Natural killer cell (primary cell): ENCODE data around the gene TCF7L1. TPM values are rescaled to one million over a fixed set of nuclear protein-coding genes. Genes with fewer than 3 reads are reported as not detected.
"Not testable (repeated sequence)": the region's sequence is repeated elsewhere in the genome, so short reads cannot be mapped to it uniquely, and the experiment has no call there.

Source experiments
- ATAC-seq, 3 donors: fragments of 150-1000 bp in 2 of 3; fragments of 200-7000 bp in 1 of 3; cut with Tn5 transposase; 1 replicate in 1 of 3; 2 replicates in 2 of 3; pipeline ENCODE4 v1.10.0; 2021; ENCODE audit warnings: mild to moderate bottlenecking in 2 of 3, moderate library complexity in 2 of 3
- DNase-seq, 2 donors: peaks; one replicate each; pipeline versions ENCODE4 v3.0.0 to v3.0.0-alpha.2; 2013 to 2021; ENCODE audit warnings: mixed read lengths in 1 of 2
- H3K27ac ChIP-seq: one replicate; pipeline ENCODE4 v1.5.1; 2013; ENCODE audit warnings: mild to moderate bottlenecking, low read length
- H3K27me3 ChIP-seq: one replicate; pipeline ENCODE4 v1.6.1; 2013; ENCODE audit warnings: low read length; ENCODE audit not compliant: control insufficient read depth, insufficient read depth
- H3K36me3 ChIP-seq: one replicate; pipeline ENCODE4 v1.6.1; 2013; ENCODE audit warnings: low read length; ENCODE audit not compliant: control insufficient read depth, insufficient read depth
- H3K4me1 ChIP-seq: one replicate; pipeline ENCODE4 v1.6.1; 2013; ENCODE audit warnings: low read length; ENCODE audit not compliant: control insufficient read depth, insufficient read depth
- H3K4me3 ChIP-seq: one replicate; pipeline ENCODE4 v1.5.1; 2013; ENCODE audit warnings: low read length
- H3K9me3 ChIP-seq: one replicate; pipeline ENCODE4 v1.6.1; 2013; ENCODE audit warnings: low read length; ENCODE audit not compliant: control insufficient read depth, insufficient read depth
- H3K27ac Mint-ChIP-seq, 2 donors: one replicate each; pipeline ENCODE4 v1.8.0; 2022; ENCODE audit warnings: mild to moderate bottlenecking in 2 of 2, mixed read lengths in 2 of 2, moderate library complexity in 1 of 2
- H3K27me3 Mint-ChIP-seq, 2 donors: one replicate each; pipeline ENCODE4 v1.8.0; 2022; ENCODE audit warnings: low read depth in 2 of 2, mixed read lengths in 2 of 2
- H3K36me3 Mint-ChIP-seq: one replicate; pipeline ENCODE4 v1.8.0; 2022; ENCODE audit warnings: mixed read lengths
- H3K4me1 Mint-ChIP-seq, 2 donors: one replicate each; pipeline ENCODE4 v1.8.0; 2022; ENCODE audit warnings: mixed read lengths in 2 of 2
- H3K4me3 Mint-ChIP-seq: one replicate; pipeline ENCODE4 v1.8.0; 2022; ENCODE audit warnings: mild to moderate bottlenecking, moderate library complexity, mixed read lengths
- H3K9me3 Mint-ChIP-seq, 2 donors: one replicate each; pipeline ENCODE4 v1.8.0; 2022; ENCODE audit warnings: mixed read lengths in 2 of 2
- CTCF ChIP-seq: fragments of 200-600 bp; IDR thresholded peaks from one replicate; pipeline ENCODE4 v1.8.0; 2022; ENCODE audit warnings: antibody characterized with exemption
- WGBS: methylation state at CpG from one replicate; pipeline ENCODE4 v1.1.7; 2013; ENCODE audit warnings: missing lambda C conversion rate; ENCODE audit not compliant: insufficient coverage; 5-methylcytosine and 5-hydroxymethylcytosine counted together
- intact Hi-C: fragments of 100-400 bp; cut with micrococcal nuclease; formaldehyde crosslinking; loops from one replicate; pipeline ENCODE4 v1.14.2; 2022
- total RNA-seq, 4 donors: library from RNA; stranded (reverse); fragments of 120-200 nt in 1 of 4; gene quantifications; one replicate each; pipeline versions ENCODE4 v1.2.3 to v1.2.4, GENCODE V29; 2013 to 2022

Gene TCF7L1
- total RNA-seq, 3 donors from 2014 or later (not counting 1 experiment from before 2014, with no cell fraction given), result not detected

DNA sequence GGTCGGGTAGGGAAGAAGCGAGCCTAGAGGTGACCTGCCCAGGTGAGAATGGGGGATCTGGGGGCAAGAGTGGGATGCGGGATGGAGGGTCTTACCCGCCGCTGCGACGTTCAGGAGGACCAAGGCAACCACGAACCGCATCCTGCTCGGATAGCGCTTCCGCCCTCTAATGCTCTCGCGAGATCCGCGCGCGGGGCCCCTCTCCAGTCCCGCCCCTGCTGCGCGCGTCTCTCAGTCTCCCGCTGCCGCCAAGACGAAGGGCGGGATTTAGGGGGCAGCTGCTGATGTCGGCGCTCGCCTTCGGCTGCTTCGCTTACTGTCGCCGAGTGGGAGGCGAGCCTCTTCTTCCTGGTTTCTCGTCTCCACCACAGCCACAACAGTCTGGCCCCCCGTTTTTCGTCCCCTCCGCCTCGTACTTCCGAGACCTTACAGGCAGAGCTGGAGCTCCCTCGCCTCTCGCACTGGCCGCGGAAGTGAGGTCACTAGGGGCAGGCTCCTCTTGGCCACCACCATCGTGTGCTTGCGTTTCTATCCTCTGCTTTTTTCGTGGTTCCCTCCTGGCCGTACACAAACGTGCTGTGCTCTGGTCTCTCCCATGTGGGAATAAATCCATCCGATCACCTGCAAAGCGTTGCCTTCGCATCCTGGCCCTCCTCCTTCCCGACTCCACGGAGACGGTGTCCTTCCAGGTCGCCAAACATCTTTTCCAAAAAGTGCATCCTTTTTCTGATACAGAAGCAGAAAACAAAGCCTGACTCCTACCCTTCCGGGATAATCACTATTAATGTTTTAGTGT, 194.8 kb downstream of the TCF7L1 start, which contains the start of gene TGOLN2:
Gene TGOLN2, minus strand, starts transcription at position 168 of the 796 bp plus-strand sequence. Its CDS starts 27 bp downstream, at position 141.
- no peaks in the 10 kb centered on the region for H3K9me3 Mint-ChIP-seq
- no peaks in the 10 kb centered on the region for H3K27me3 Mint-ChIP-seq
- peak within 1 kb of the TSS; percentile 97 for H3K4me3 Mint-ChIP-seq
- TF ChIP-seq CTCF, result no peak
- intact Hi-C loops, result loop anchor here (1.0 to 2.0 kb wide), 2 partner anchors 26 to 233 kb away; partner anchors contain the start of genes ELMOD3, GGCX and RETSAT
- peak within 1 kb of the TSS; percentile 99 to 100 for H3K27ac Mint-ChIP-seq
- DNase-seq (peak; percentile 96 to 97), ATAC-seq (peak; percentile 91 to 97 (median 92))
- H3K4me1 Mint-ChIP-seq, result peaks cover 59 to 62% of the 10 kb centered on the region in 2 donors
- Histone ChIP-seq H3K9me3 (no peaks in the 10 kb centered on the region), H3K27me3 (no peaks in the 10 kb centered on the region), H3K4me1 (peaks cover 40% of the 10 kb centered on the region), H3K27ac (peak within 1 kb of the TSS; percentile 98), H3K36me3 (peaks cover 24% of the 10 kb centered on the region), H3K4me3 (peak within 1 kb of the TSS; percentile 67)
- H3K36me3 Mint-ChIP-seq, result no peaks in the 10 kb centered on the region
- WGBS, result under 1% methylated on average over 56 of the region's 57 CpGs

DNA sequence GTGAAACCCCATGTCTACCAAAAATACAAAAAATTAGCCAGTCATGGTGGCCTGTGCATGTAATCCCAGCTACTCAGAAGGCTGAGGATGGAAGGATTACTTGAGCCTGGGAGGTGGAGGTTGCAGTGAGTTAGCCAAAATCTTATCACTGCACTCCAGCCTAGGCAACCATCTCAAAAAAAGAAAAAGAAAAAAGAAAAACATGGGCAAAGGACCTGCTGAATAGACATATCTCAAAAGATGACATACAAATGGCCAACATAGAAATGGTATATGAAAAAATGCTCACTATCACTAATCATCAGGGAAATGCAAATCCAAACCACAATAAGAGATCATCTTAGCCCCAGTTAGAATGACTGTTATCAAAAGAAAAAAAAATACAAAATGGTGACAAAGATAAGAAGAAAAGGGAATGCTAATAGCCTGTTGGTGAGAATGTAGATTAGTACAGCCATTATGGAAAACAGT, 196.0 kb downstream of the TCF7L1 start:
- Mint-ChIP-seq H3K27ac (peak overlapping the region; percentile 99 to 100), H3K9me3 (no peaks in the 10 kb centered on the region), H3K4me1 (peaks cover 47 to 50% of the 10 kb centered on the region in 2 donors), H3K36me3 (no peaks in the 10 kb centered on the region), H3K27me3 (no peaks in the 10 kb centered on the region), H3K4me3 (peak overlapping the region; percentile 1)
- ATAC-seq (no peak), DNase-seq (no peak)
- intact Hi-C loops, result loop anchor here (2.0 kb wide), 1 partner anchor 232 kb away; the partner anchor contains the start of gene GGCX
- Histone ChIP-seq H3K27me3 (no peaks in the 10 kb centered on the region), H3K9me3 (no peaks in the 10 kb centered on the region), H3K4me1 (peaks cover 28% of the 10 kb centered on the region), H3K27ac (no peak overlapping the region), H3K36me3 (peaks cover 14% of the 10 kb centered on the region), H3K4me3 (no peak overlapping the region)
- no peak for TF ChIP-seq CTCF

DNA sequence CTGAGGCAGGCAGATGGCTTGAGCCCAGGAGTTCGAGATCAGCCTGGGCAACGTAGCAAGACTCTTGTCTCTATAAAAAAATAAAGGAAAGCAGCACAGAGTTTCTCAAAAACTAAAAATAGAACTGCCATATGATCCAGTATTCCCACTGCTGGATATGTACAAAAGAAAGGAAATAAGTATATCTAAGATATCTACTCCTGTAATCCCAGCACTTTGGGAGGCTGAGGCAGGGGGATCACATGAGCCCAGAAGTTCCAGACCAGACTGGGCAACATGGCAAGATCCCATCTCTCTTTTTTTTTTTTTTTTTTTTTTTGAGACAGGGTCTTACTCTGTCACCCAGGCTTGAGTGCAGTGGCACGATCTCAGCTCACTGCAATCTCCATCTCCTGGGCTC, 196.5 kb downstream of the TCF7L1 start:
- H3K4me3 Mint-ChIP-seq, result not testable (repeated sequence)

GRCh38 chr2:85330839-85331636, 197.8 kb downstream of the TCF7L1 start:
- H3K27me3 Mint-ChIP-seq, result no peaks in the 10 kb centered on the region
- peaks cover 29 to 32% of the 10 kb centered on the region in 2 donors for H3K4me1 Mint-ChIP-seq
- H3K36me3 Mint-ChIP-seq, result no peaks in the 10 kb centered on the region
- Histone ChIP-seq H3K9me3 (no peaks in the 10 kb centered on the region), H3K27ac (no peak overlapping the region), H3K4me1 (peaks cover 13% of the 10 kb centered on the region), H3K36me3 (peaks cover under 1% of the 10 kb centered on the region), H3K27me3 (no peaks in the 10 kb centered on the region), H3K4me3 (no peak overlapping the region)
- no peaks in the 10 kb centered on the region for H3K9me3 Mint-ChIP-seq
- 69% methylated on average over 10 of the region's 13 CpGs for WGBS
- ATAC-seq, result no peak
- intact Hi-C loops, result no loop called here
- TF ChIP-seq CTCF, result no peak
- DNase-seq, result no peak
- H3K4me3 Mint-ChIP-seq, result no peak overlapping the region
- no peak overlapping the region for H3K27ac Mint-ChIP-seq

More for the DNA sequence above, 196.5 kb downstream of the TCF7L1 start:
- Mint-ChIP-seq H3K27ac (peak overlapping the region in 1 of 2 donors; percentile 100), H3K4me1 (peaks cover 42 to 45% of the 10 kb centered on the region in 2 donors)
- H3K4me1 ChIP-seq, result peaks cover 24% of the 10 kb centered on the region
- not testable (repeated sequence) for H3K27ac ChIP-seq, DNase-seq, H3K27me3 Mint-ChIP-seq, H3K9me3 Mint-ChIP-seq, H3K4me3 ChIP-seq, H3K36me3 Mint-ChIP-seq, ATAC-seq, H3K36me3 ChIP-seq, H3K9me3 ChIP-seq, H3K27me3 ChIP-seq
- WGBS, result 100% methylated on average over 1 of the region's 3 CpGs
- intact Hi-C loops, result loop anchor here (2.0 kb wide), 1 partner anchor 231 kb away; the partner anchor contains the start of gene GGCX

DNA sequence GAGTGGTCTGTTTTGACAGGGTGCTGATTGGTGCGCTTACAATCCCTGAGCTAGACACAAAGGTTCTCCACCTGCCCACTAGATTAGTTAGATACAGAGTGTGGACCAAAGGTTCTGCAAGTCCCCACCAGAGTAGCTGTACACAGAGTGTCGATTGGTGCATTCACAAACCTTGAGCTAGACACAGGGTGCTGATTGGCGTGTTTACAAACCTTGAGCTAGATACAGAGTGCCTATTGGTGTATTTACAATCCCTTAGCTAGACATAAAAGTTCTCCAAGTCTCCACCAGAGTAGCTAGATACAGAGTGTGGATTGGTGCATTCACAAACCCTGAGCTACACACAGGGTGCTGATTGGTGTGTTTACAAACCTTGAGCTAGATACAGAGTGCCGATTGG, 200.7 kb downstream of the TCF7L1 start:
- H3K27me3 Mint-ChIP-seq, H3K9me3 ChIP-seq, H3K4me3 ChIP-seq, DNase-seq, H3K27ac Mint-ChIP-seq, H3K36me3 ChIP-seq, H3K9me3 Mint-ChIP-seq, H3K4me1 ChIP-seq, ATAC-seq, intact Hi-C loops, H3K27ac ChIP-seq, H3K27me3 ChIP-seq, H3K4me3 Mint-ChIP-seq, H3K36me3 Mint-ChIP-seq, H3K4me1 Mint-ChIP-seq: not testable (repeated sequence)
- 100% methylated on average over 3 of the region's 4 CpGs for WGBS
